ENCODE measurements around the gene MIOX.

The MIOX gene

DNA sequence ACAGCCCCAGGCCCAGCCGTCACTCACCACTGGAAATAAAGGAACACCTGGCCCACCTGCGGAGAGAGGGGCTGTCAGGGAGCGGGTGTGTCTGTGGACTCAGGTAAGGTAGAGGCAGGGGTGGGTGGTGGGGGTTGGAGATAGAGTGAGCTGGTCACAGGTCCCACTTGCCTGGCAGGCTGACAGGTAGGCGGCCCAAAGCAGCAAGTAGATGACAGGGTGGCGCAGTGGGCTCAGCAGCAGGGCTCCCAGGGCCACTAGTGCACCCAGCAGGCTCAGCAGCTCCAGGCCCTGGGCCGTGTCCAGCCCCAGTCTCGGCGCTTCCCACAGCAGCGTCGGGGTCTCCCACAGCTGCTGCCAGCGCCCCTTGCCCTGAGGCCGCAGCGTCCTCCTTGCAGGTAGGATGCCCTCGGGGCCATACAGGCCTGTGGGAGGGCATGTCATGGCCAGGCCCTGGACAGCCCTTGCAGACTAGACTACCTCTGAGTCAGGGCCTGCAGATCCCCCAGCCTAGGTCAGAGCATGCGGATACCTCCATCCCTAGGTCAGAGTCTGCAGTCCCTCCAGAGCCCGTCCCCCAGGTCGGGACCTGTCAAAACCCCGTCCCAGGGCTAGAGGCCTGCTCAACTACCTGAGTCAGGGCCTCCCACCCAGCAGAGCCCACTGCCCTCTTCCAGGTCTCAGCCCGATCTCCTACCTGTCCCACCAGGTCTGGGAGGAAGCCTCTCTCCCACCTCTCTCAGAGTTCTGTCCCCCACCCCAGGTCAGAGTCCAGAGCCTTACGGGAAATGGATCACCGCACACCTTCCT is 20.2 kb downstream of the MIOX start:
- Histone ChIP-seq H3K4me3 (ENCODE audit: low read depth, low read length) (peak overlapping the region; percentile 63), H3K36me3 (ENCODE audit: control insufficient read depth in 2 of 2, insufficient read depth in 1 of 2, low read length in 2 of 2) (peaks cover 0 to 41% of the 10 kb centered on the region in 2 experiments; a peak in 2 of 3 replicates), H3K27ac (ENCODE audit: extremely low read depth, low read depth, low read length) (peak overlapping the region; percentile 94), H3K9me3 (ENCODE audit: control insufficient read depth, insufficient read depth, low read depth, low read length) (no peaks in the 10 kb centered on the region), H3K4me1 (ENCODE audit: control insufficient read depth, insufficient read depth, low read length) (peaks cover 8% of the 10 kb centered on the region)
- TF ChIP-seq ZNF426 (tag by site-specific recombination; IDR thresholded peaks at IDR 0.05) (no peak), ZBTB8A (tag by site-specific recombination; IDR thresholded peaks at IDR 0.05) (peak; percentile 31; the same call in 1 of the 2 replicates), ZNF292 (tag by site-specific recombination; IDR thresholded peaks at IDR 0.05; ENCODE audit: borderline replicate concordance, low read depth) (no peak), ZNF112 (tag by site-specific recombination; IDR thresholded peaks at IDR 0.05) (no peak), ZNF76 (tag by site-specific recombination; IDR thresholded peaks at IDR 0.05; ENCODE audit: borderline replicate concordance, low read depth) (peak; percentile 39; the same call in 1 of the 2 replicates), ZNF560 (tag by site-specific recombination; IDR thresholded peaks at IDR 0.05; ENCODE audit: borderline replicate concordance) (no peak), HOXC10 (CRISPR knock-in tag; IDR thresholded peaks at IDR 0.05) (peak; percentile 24; the same call in 1 of the 2 replicates), SCRT1 (tag by site-specific recombination; IDR thresholded peaks at IDR 0.05; ENCODE audit: borderline replicate concordance) (no peak), GLI2 (tag by site-specific recombination; IDR thresholded peaks at IDR 0.05; ENCODE audit: borderline replicate concordance, low read depth) (no peak), ZFHX2 (tag by site-specific recombination; conservative IDR thresholded peaks at IDR 0.05) (peak; percentile 61), ZNF501 (tag by site-specific recombination; IDR thresholded peaks at IDR 0.05) (no peak), ZNF544 (tag by site-specific recombination; IDR thresholded peaks at IDR 0.05) (no peak), ZNF792 (tag by site-specific recombination; IDR thresholded peaks at IDR 0.05) (no peak), ZNF473 (tag by site-specific recombination; IDR thresholded peaks at IDR 0.05) (no peak), ZNF169 (tag by site-specific recombination; IDR thresholded peaks at IDR 0.05) (no peak), KLF8 (tag by site-specific recombination; IDR thresholded peaks at IDR 0.05) (0 out of 2 replicates have a peak, but pooled peaks have one; percentile 28), MZF1 (tag by site-specific recombination; IDR thresholded peaks at IDR 0.05; ENCODE audit: borderline replicate concordance) (no peak), ZNF2 (tag by site-specific recombination; IDR thresholded peaks at IDR 0.05) (no peak), ZIC2 (tag by site-specific recombination; IDR thresholded peaks at IDR 0.05) (peak; percentile 62), EGR2 (tag by site-specific recombination; IDR thresholded peaks at IDR 0.05; ENCODE audit: low read depth) (peak; percentile 78)
- TF ChIP-seq, protein P1, sequence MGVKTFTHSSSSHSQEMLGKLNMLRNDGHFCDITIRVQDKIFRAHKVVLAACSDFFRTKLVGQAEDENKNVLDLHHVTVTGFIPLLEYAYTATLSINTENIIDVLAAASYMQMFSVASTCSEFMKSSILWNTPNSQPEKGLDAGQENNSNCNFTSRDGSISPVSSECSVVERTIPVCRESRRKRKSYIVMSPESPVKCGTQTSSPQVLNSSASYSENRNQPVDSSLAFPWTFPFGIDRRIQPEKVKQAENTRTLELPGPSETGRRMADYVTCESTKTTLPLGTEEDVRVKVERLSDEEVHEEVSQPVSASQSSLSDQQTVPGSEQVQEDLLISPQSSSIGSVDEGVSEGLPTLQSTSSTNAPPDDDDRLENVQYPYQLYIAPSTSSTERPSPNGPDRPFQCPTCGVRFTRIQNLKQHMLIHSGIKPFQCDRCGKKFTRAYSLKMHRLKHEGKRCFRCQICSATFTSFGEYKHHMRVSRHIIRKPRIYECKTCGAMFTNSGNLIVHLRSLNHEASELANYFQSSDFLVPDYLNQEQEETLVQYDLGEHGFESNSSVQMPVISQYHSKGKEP (tag by site-specific recombination; IDR thresholded peaks at IDR 0.05) = no peak
- TF ChIP-seq, protein P2, sequence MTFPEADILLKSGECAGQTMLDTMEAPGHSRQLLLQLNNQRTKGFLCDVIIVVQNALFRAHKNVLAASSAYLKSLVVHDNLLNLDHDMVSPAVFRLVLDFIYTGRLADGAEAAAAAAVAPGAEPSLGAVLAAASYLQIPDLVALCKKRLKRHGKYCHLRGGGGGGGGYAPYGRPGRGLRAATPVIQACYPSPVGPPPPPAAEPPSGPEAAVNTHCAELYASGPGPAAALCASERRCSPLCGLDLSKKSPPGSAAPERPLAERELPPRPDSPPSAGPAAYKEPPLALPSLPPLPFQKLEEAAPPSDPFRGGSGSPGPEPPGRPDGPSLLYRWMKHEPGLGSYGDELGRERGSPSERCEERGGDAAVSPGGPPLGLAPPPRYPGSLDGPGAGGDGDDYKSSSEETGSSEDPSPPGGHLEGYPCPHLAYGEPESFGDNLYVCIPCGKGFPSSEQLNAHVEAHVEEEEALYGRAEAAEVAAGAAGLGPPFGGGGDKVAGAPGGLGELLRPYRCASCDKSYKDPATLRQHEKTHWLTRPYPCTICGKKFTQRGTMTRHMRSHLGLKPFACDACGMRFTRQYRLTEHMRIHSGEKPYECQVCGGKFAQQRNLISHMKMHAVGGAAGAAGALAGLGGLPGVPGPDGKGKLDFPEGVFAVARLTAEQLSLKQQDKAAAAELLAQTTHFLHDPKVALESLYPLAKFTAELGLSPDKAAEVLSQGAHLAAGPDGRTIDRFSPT (tag by site-specific recombination; IDR thresholded peaks at IDR 0.05) = peak; percentile 30; the same call in 1 of the 2 replicates
- TF ChIP-seq, protein P3, sequence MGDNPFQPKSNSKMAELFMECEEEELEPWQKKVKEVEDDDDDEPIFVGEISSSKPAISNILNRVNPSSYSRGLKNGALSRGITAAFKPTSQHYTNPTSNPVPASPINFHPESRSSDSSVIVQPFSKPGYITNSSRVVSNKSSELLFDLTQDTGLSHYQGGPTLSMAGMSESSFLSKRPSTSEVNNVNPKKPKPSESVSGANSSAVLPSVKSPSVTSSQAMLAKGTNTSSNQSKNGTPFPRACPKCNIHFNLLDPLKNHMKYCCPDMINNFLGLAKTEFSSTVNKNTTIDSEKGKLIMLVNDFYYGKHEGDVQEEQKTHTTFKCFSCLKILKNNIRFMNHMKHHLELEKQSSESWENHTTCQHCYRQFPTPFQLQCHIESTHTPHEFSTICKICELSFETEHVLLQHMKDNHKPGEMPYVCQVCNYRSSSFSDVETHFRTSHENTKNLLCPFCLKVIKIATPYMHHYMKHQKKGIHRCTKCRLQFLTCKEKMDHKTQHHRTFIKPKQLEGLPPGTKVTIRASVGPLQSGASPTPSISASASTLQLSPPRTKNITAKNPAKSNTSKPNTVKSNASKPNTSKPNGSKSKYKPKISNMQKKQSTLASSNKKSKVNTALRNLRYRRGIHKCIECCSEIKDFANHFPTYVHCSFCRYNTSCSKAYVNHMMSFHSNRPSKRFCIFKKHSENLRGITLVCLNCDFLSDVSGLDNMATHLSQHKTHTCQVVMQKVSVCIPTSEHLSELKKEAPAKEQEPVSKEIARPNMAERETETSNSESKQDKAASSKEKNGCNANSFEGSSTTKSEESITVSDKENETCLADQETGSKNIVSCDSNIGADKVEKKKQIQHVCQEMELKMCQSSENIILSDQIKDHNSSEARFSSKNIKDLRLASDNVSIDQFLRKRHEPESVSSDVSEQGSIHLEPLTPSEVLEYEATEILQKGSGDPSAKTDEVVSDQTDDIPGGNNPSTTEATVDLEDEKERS (tag by site-specific recombination; IDR thresholded peaks at IDR 0.05) = no peak
- TF ChIP-seq, protein P4, sequence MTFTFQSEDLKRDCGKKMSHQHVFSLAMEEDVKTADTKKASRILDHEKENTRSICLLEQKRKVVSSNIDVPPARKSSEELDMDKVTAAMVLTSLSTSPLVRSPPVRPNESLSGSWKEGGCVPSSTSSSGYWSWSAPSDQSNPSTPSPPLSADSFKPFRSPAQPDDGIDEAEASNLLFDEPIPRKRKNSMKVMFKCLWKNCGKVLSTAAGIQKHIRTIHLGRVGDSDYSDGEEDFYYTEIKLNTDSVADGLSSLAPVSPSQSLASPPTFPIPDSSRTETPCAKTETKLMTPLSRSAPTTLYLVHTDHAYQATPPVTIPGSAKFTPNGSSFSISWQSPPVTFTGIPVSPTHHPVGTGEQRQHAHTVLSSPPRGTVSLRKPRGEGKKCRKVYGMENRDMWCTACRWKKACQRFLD (tag by site-specific recombination; IDR thresholded peaks at IDR 0.05) = peak; percentile 33; the same call in 1 of the 2 replicates
- TF ChIP-seq, protein P5, sequence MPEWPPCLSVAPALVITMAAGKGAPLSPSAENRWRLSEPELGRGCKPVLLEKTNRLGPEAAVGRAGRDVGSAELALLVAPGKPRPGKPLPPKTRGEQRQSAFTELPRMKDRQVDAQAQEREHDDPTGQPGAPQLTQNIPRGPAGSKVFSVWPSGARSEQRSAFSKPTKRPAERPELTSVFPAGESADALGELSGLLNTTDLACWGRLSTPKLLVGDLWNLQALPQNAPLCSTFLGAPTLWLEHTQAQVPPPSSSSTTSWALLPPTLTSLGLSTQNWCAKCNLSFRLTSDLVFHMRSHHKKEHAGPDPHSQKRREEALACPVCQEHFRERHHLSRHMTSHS (tag by site-specific recombination; IDR thresholded peaks at IDR 0.05) = no peak
- CTCF ChIA-PET = interaction anchor here (0.5 to 1.6 kb wide), 2 partner anchors 9 to 11 kb away, joined by 3 to 13 read pairs; no protein-coding TSS in a partner anchor
- POLR2A ChIA-PET = interaction anchor here (0.6 to 6.0 kb wide), 5 partner anchors 8 to 56 kb away, joined by 3 to 189 read pairs (median 7); partner anchors contain the start of genes SCO2 and SYCE3

Measured in HEK293 (cell line).